HepG2 (cell line): Measurements from ENCODE around the gene RBM19. TPM values are rescaled to one million over a fixed set of nuclear protein-coding genes. Genes with fewer than 3 reads are reported as not detected.

ENCODE experiments used
- CHD4 ChIP-seq: fragments of 200-600 bp; sonication (generic); IDR thresholded peaks from 2 replicates; pipeline ENCODE4 v1.7.0; 2017; ENCODE audit warnings: mild to moderate bottlenecking, low read length, borderline replicate concordance
- ETV5 ChIP-seq: IDR thresholded peaks from 2 replicates; pipeline ENCODE4 v1.6.1; 2018; ENCODE audit warnings: missing biosample characterization, missing genetic modification reagents, inconsistent platforms, borderline replicate concordance
- HDAC6 ChIP-seq: fragments of 200-600 bp; sonication (generic); IDR thresholded peaks from 2 replicates; pipeline ENCODE4 v1.7.0; 2017; ENCODE audit warnings: mild to moderate bottlenecking, antibody characterized with exemption, low read length, low read depth
- MTA1 ChIP-seq: sonication (generic); formaldehyde crosslinking; IDR thresholded peaks from 2 replicates; pipeline ENCODE4 v1.4.0; 2020; ENCODE audit warnings: missing genetic modification reagents, mild to moderate bottlenecking, borderline replicate concordance
- MYNN ChIP-seq: sonication (generic); formaldehyde crosslinking; IDR thresholded peaks from 2 replicates; pipeline ENCODE4 v1.4.0; 2020; ENCODE audit warnings: mild to moderate bottlenecking, low read depth, missing genetic modification reagents
- NFYC ChIP-seq: IDR thresholded peaks from 2 replicates; pipeline ENCODE4 v1.6.1; 2016; ENCODE audit warnings: missing genetic modification reagents, missing compliant biosample characterization
- NONO ChIP-seq, 2 experiments: fragments of 450-650 bp in 1 of 2; sonication (generic) in 1 of 2; formaldehyde crosslinking in 1 of 2; IDR thresholded peaks in 1 of 2; conservative IDR thresholded peaks in 1 of 2; 2 replicates each; pipeline versions ENCODE4 v1.6.1 to v1.8.0; 2017 to 2022; ENCODE audit warnings: mild to moderate bottlenecking in 1 of 2, missing genetic modification reagents in 1 of 2, moderate library complexity in 1 of 2
- SCMH1 ChIP-seq: sonication (generic); formaldehyde crosslinking; IDR thresholded peaks from 2 replicates; pipeline ENCODE4 v1.9.0; 2021; ENCODE audit warnings: missing genetic modification reagents, mild to moderate bottlenecking, borderline replicate concordance
- SIX1 ChIP-seq: sonication (generic); formaldehyde crosslinking; IDR thresholded peaks from 2 replicates; pipeline ENCODE4 v1.4.0; 2020; ENCODE audit warnings: missing genetic modification reagents, borderline replicate concordance
- UBTF ChIP-seq: sonication (generic); formaldehyde crosslinking; IDR thresholded peaks from 2 replicates; pipeline ENCODE4 v1.4.0; 2020; ENCODE audit warnings: mild to moderate bottlenecking, missing genetic modification reagents
- XRCC5 ChIP-seq: fragments of 200-400 bp; formaldehyde crosslinking; optimal IDR thresholded peaks from 2 replicates; pipeline ENCODE3; 2017; ENCODE audit warnings: mild to moderate bottlenecking, low read length
- ZBTB3 ChIP-seq: sonication (generic); formaldehyde crosslinking; IDR thresholded peaks from 2 replicates; pipeline ENCODE4 v1.4.0; 2020; ENCODE audit warnings: low read depth, mild to moderate bottlenecking, moderate library complexity, missing genetic modification reagents, borderline replicate concordance
- ZBTB39 ChIP-seq: sonication (generic); formaldehyde crosslinking; IDR thresholded peaks from 2 replicates; pipeline ENCODE4 v1.5.0; 2020; ENCODE audit warnings: missing genetic modification reagents
- ZEB1 ChIP-seq: IDR thresholded peaks from 2 replicates; pipeline ENCODE4 v1.6.1; 2012; ENCODE audit warnings: mild to moderate bottlenecking, low read depth, inconsistent platforms; ENCODE audit not compliant: insufficient replicate concordance
- ZNF274 ChIP-seq: sonication (generic); formaldehyde crosslinking; IDR thresholded peaks from 2 replicates; pipeline ENCODE4 v1.5.1; 2020; ENCODE audit warnings: mild to moderate bottlenecking, missing genetic modification reagents
- ZNF3 ChIP-seq: IDR thresholded peaks from 2 replicates; pipeline ENCODE4 v1.7.0; 2017; ENCODE audit warnings: inconsistent platforms
- ZNF354B ChIP-seq: sonication (generic); formaldehyde crosslinking; IDR thresholded peaks from 2 replicates; pipeline ENCODE4 v1.8.0; 2022; ENCODE audit warnings: mild to moderate bottlenecking, missing genetic modification reagents
- ZNF564 ChIP-seq: sonication (generic); formaldehyde crosslinking; IDR thresholded peaks from 2 replicates; pipeline ENCODE4 v1.8.1; 2023; ENCODE audit warnings: mild to moderate bottlenecking, missing genetic modification reagents
- ZNF891 ChIP-seq: sonication (generic); formaldehyde crosslinking; IDR thresholded peaks from 2 replicates; pipeline ENCODE4 v1.5.0; 2020; ENCODE audit warnings: mild to moderate bottlenecking, missing genetic modification reagents
- polyA plus RNA-seq, 8 experiments: library from polyadenylated mRNA; depleted of rRNA in 3 of 8; stranded (reverse) in 7 of 8; unstranded in 1 of 8; fragments of >200 nt; fragmentation: Illumina TruSeq in 4 of 8; extraction: Trizol in 4 of 8; gene quantifications; 2 replicates each; pipeline versions ENCODE4 v1.2.1 to v1.2.3, GENCODE V29; 2011 to 2016; ENCODE audit warnings: low read depth in 4 of 8, missing spikeins in 1 of 8, mixed read lengths in 1 of 8; ENCODE audit not compliant: insufficient read depth in 1 of 8
- total RNA-seq, 5 experiments: library from RNA; depleted of rRNA; stranded (reverse); fragments of >200 nt; fragmentation: Illumina TruSeq; extraction: Trizol; gene quantifications; 2 replicates each; pipeline ENCODE4 v1.2.3, GENCODE V29; 2016; ENCODE audit warnings: low read depth in 1 of 5
- TF ChIP-seq, protein P1 (sequence below): sonication (generic); formaldehyde crosslinking; IDR thresholded peaks from 2 replicates; pipeline ENCODE4 v1.5.0; 2020; ENCODE audit warnings: missing genetic modification reagents, mild to moderate bottlenecking, borderline replicate concordance
- TF ChIP-seq, protein P2 (sequence below): sonication (generic); formaldehyde crosslinking; IDR thresholded peaks from 2 replicates; pipeline ENCODE4 v1.4.0; 2020; ENCODE audit warnings: missing genetic modification reagents

RBM19 gene
- total and polyA plus RNA-seq, 2 of the 13 experiments (the other 11 are each of a cell fraction or from before 2014, with no cell fraction given) = 19.3 to 32.2 TPM

GRCh38 chr12:113965951-113966797 lies at the start of gene RBM19 (continued):
- TF ChIP-seq UBTF (CRISPR knock-in tag) = no peak; the same call in 1 of the 2 replicates
- no peak for TF ChIP-seq CHD4
- TF ChIP-seq SCMH1 (CRISPR knock-in tag) = no peak
- TF ChIP-seq ZNF274 (CRISPR knock-in tag) = peak; percentile 51; the same call in 1 of the 2 replicates
- TF ChIP-seq ZBTB39 (CRISPR knock-in tag) = no peak
- no peak for TF ChIP-seq SIX1 (CRISPR knock-in tag)
- TF ChIP-seq ZNF891 (CRISPR knock-in tag) = 0 out of 2 replicates have a peak, but pooled peaks have one; percentile 39
- TF ChIP-seq HDAC6 = no peak
- TF ChIP-seq MTA1 (CRISPR knock-in tag) = no peak
- TF ChIP-seq ZNF3 (CRISPR knock-in tag) = no peak
- TF ChIP-seq XRCC5 = peak; percentile 98
- no peak for TF ChIP-seq MYNN (CRISPR knock-in tag)
- TF ChIP-seq, protein P1, sequence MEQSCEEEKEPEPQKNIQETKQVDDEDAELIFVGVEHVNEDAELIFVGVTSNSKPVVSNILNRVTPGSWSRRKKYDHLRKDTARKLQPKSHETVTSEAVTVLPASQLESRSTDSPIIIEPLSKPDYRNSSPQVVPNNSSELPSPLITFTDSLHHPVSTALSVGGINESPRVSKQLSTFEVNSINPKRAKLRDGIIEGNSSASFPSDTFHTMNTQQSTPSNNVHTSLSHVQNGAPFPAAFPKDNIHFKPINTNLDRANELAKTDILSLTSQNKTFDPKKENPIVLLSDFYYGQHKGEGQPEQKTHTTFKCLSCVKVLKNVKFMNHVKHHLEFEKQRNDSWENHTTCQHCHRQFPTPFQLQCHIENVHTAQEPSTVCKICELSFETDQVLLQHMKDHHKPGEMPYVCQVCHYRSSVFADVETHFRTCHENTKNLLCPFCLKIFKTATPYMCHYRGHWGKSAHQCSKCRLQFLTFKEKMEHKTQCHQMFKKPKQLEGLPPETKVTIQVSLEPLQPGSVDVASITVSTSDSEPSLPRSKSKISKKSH (CRISPR knock-in tag) = no peak; the same call in 1 of the 2 replicates
- no peak for TF ChIP-seq NONO (IDR thresholded peaks at IDR 0.05)
- peak; percentile 87 for TF ChIP-seq NONO (CRISPR knock-in tag; conservative IDR thresholded peaks at IDR 0.05)
- TF ChIP-seq NFYC = no peak
- no peak for TF ChIP-seq ZEB1
- TF ChIP-seq ZNF564 (CRISPR knock-in tag) = no peak
- TF ChIP-seq, protein P2, sequence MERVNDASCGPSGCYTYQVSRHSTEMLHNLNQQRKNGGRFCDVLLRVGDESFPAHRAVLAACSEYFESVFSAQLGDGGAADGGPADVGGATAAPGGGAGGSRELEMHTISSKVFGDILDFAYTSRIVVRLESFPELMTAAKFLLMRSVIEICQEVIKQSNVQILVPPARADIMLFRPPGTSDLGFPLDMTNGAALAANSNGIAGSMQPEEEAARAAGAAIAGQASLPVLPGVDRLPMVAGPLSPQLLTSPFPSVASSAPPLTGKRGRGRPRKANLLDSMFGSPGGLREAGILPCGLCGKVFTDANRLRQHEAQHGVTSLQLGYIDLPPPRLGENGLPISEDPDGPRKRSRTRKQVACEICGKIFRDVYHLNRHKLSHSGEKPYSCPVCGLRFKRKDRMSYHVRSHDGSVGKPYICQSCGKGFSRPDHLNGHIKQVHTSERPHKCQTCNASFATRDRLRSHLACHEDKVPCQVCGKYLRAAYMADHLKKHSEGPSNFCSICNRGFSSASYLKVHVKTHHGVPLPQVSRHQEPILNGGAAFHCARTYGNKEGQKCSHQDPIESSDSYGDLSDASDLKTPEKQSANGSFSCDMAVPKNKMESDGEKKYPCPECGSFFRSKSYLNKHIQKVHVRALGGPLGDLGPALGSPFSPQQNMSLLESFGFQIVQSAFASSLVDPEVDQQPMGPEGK (CRISPR knock-in tag) = no peak
- peak; percentile 95 for TF ChIP-seq ETV5 (CRISPR knock-in tag)
- no peak for TF ChIP-seq ZBTB3 (CRISPR knock-in tag)
- no peak for TF ChIP-seq ZNF354B (CRISPR knock-in tag)
